ENCODE data around the gene DNAL4.
"Not testable (repeated sequence)": the region's sequence is repeated elsewhere in the genome, so short reads cannot be mapped to it uniquely, and the experiment has no call there.

Gene DNAL4

GRCh38 chr22:38805041-38805593 lies 11.2 kb upstream of the DNAL4 start:
- H3K9ac ChIP-seq (ENCODE audit: low read depth in 1 of 2, low read length in 2 of 2); H3K27me3 ChIP-seq (ENCODE audit: control insufficient read depth in 2 of 2, insufficient read depth in 2 of 2, low read length in 2 of 2); H3K9me3 ChIP-seq (ENCODE audit: control insufficient read depth in 2 of 2, low read length in 2 of 2); H3K27ac ChIP-seq (ENCODE audit: low read depth in 2 of 2, low read length in 2 of 2); H3K4me3 ChIP-seq (ENCODE audit: low read length in 2 of 2); H3K4me1 ChIP-seq (ENCODE audit: control insufficient read depth in 2 of 2, insufficient read depth in 2 of 2, low read length in 2 of 2); H3K36me3 ChIP-seq (ENCODE audit: control insufficient read depth in 2 of 2, insufficient read depth in 2 of 2, low read length in 2 of 2): not testable (repeated sequence)

GRCh38 chr22:38802671-38803121 lies 8.8 kb upstream of the DNAL4 start:
- Histone ChIP-seq H3K36me3 (ENCODE audit: control insufficient read depth in 2 of 2, insufficient read depth in 2 of 2, low read length in 2 of 2) (no peaks in the 10 kb centered on the region), H3K9ac (ENCODE audit: low read depth in 1 of 2, low read length in 2 of 2) (no peak overlapping the region), H3K4me3 (ENCODE audit: low read length in 2 of 2) (no peak overlapping the region), H3K4me1 (ENCODE audit: control insufficient read depth in 2 of 2, insufficient read depth in 2 of 2, low read length in 2 of 2) (no peaks in the 10 kb centered on the region), H3K27ac (ENCODE audit: low read depth in 2 of 2, low read length in 2 of 2) (no peak overlapping the region), H3K27me3 (ENCODE audit: control insufficient read depth in 2 of 2, insufficient read depth in 2 of 2, low read length in 2 of 2) (peaks cover 3 to 4% of the 10 kb centered on the region in 2 donors), H3K9me3 (ENCODE audit: control insufficient read depth in 2 of 2, low read length in 2 of 2) (peaks cover 0 to 2% of the 10 kb centered on the region in 2 donors)

GRCh38 chr22:38799265-38800002 lies 5.5 kb upstream of the DNAL4 start:
- H3K27me3 ChIP-seq (ENCODE audit: control insufficient read depth in 2 of 2, insufficient read depth in 2 of 2, low read length in 2 of 2): peaks cover 8 to 12% of the 10 kb centered on the region in 2 donors
- H3K4me3 ChIP-seq (ENCODE audit: low read length in 2 of 2): no peak overlapping the region
- peaks cover 0 to under 1% of the 10 kb centered on the region in 2 donors for H3K4me1 ChIP-seq (ENCODE audit: control insufficient read depth in 2 of 2, insufficient read depth in 2 of 2, low read length in 2 of 2)
- H3K36me3 ChIP-seq (ENCODE audit: control insufficient read depth in 2 of 2, insufficient read depth in 2 of 2, low read length in 2 of 2): no peaks in the 10 kb centered on the region
- no peak overlapping the region for H3K9ac ChIP-seq (ENCODE audit: low read depth in 1 of 2, low read length in 2 of 2)
- no peak overlapping the region for H3K27ac ChIP-seq (ENCODE audit: low read depth in 2 of 2, low read length in 2 of 2)
- H3K9me3 ChIP-seq (ENCODE audit: control insufficient read depth in 2 of 2, low read length in 2 of 2): peaks cover 0 to 2% of the 10 kb centered on the region in 2 donors

- Histone ChIP-seq H3K9ac (ENCODE audit: low read depth in 1 of 2, low read length in 2 of 2) (no peak overlapping the region), H3K9me3 (ENCODE audit: control insufficient read depth in 2 of 2, low read length in 2 of 2) (peaks cover 0 to 2% of the 10 kb centered on the region in 2 donors), H3K4me1 (ENCODE audit: control insufficient read depth in 2 of 2, insufficient read depth in 2 of 2, low read length in 2 of 2) (peaks cover 0 to 4% of the 10 kb centered on the region in 2 donors), H3K27ac (ENCODE audit: low read depth in 2 of 2, low read length in 2 of 2) (no peak overlapping the region), H3K36me3 (ENCODE audit: control insufficient read depth in 2 of 2, insufficient read depth in 2 of 2, low read length in 2 of 2) (no peaks in the 10 kb centered on the region), H3K4me3 (ENCODE audit: low read length in 2 of 2) (no peak overlapping the region), H3K27me3 (ENCODE audit: control insufficient read depth in 2 of 2, insufficient read depth in 2 of 2, low read length in 2 of 2) (peaks cover 8 to 12% of the 10 kb centered on the region in 2 donors)
These were observed 4.6 kb upstream of the DNAL4 start for GRCh38 chr22:38798496-38798895.

GRCh38 chr22:38796262-38796957 lies 2.5 kb upstream of the DNAL4 start:
- Histone ChIP-seq H3K27me3 (ENCODE audit: control insufficient read depth in 2 of 2, insufficient read depth in 2 of 2, low read length in 2 of 2) (peaks cover 8 to 12% of the 10 kb centered on the region in 2 donors), H3K36me3 (ENCODE audit: control insufficient read depth in 2 of 2, insufficient read depth in 2 of 2, low read length in 2 of 2) (no peaks in the 10 kb centered on the region), H3K27ac (ENCODE audit: low read depth in 2 of 2, low read length in 2 of 2) (no peak overlapping the region), H3K4me3 (ENCODE audit: low read length in 2 of 2) (no peak overlapping the region), H3K4me1 (ENCODE audit: control insufficient read depth in 2 of 2, insufficient read depth in 2 of 2, low read length in 2 of 2) (peaks cover 6 to 10% of the 10 kb centered on the region in 2 donors), H3K9ac (ENCODE audit: low read depth in 1 of 2, low read length in 2 of 2) (no peak overlapping the region), H3K9me3 (ENCODE audit: control insufficient read depth in 2 of 2, low read length in 2 of 2) (peaks cover 0 to 2% of the 10 kb centered on the region in 2 donors)

GRCh38 chr22:38795569-38795968 lies 1.6 kb upstream of the DNAL4 start:
- H3K4me1 ChIP-seq (ENCODE audit: control insufficient read depth in 2 of 2, insufficient read depth in 2 of 2, low read length in 2 of 2): peaks cover 6 to 10% of the 10 kb centered on the region in 2 donors
- no peak overlapping the region for H3K9ac ChIP-seq (ENCODE audit: low read depth in 1 of 2, low read length in 2 of 2)
- H3K9me3 ChIP-seq (ENCODE audit: control insufficient read depth in 2 of 2, low read length in 2 of 2): peaks cover 0 to 2% of the 10 kb centered on the region in 2 donors
- peaks cover 8 to 12% of the 10 kb centered on the region in 2 donors for H3K27me3 ChIP-seq (ENCODE audit: control insufficient read depth in 2 of 2, insufficient read depth in 2 of 2, low read length in 2 of 2)
- no peak overlapping the region for H3K27ac ChIP-seq (ENCODE audit: low read depth in 2 of 2, low read length in 2 of 2)
- no peak overlapping the region for H3K4me3 ChIP-seq (ENCODE audit: low read length in 2 of 2)
- peaks cover under 1% of the 10 kb centered on the region in 2 donors for H3K36me3 ChIP-seq (ENCODE audit: control insufficient read depth in 2 of 2, insufficient read depth in 2 of 2, low read length in 2 of 2)

DNA sequence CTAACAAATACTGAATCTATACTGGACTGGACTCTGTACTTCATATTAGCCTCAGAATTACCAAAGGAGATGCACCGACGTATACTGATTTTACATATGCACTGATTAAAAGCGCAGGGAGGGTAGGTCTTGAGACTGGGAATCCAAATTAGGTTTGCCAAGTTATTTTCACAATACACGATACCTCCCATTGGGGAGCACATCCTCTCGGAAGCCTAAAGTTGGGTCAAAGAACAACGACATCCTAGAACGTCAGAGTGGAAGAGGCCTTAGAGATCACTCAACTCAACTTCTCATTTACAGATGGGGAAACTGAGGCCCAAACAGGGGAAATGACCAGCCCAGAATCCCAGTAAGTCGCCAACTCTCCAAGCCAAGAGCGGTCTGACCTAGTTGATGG lies 626 bp downstream of the DNAL4 start:
- Histone ChIP-seq H3K27me3 (ENCODE audit: control insufficient read depth in 2 of 2, insufficient read depth in 2 of 2, low read length in 2 of 2) (peaks cover 8 to 12% of the 10 kb centered on the region in 2 donors), H3K9me3 (ENCODE audit: control insufficient read depth in 2 of 2, low read length in 2 of 2) (no peaks in the 10 kb centered on the region), H3K4me1 (ENCODE audit: control insufficient read depth in 2 of 2, insufficient read depth in 2 of 2, low read length in 2 of 2) (peaks cover 10% of the 10 kb centered on the region in 2 donors), H3K9ac (ENCODE audit: low read depth in 1 of 2, low read length in 2 of 2) (peak overlapping the region; percentile 56 to 58), H3K4me3 (ENCODE audit: low read length in 2 of 2) (peak overlapping the region; percentile 78 to 79), H3K36me3 (ENCODE audit: control insufficient read depth in 2 of 2, insufficient read depth in 2 of 2, low read length in 2 of 2) (peaks cover 7% of the 10 kb centered on the region in 2 donors), H3K27ac (ENCODE audit: low read depth in 2 of 2, low read length in 2 of 2) (peak overlapping the region; percentile 67 to 68)

- Histone ChIP-seq H3K9me3 (ENCODE audit: control insufficient read depth in 2 of 2, low read length in 2 of 2) (no peaks in the 10 kb centered on the region), H3K4me1 (ENCODE audit: control insufficient read depth in 2 of 2, insufficient read depth in 2 of 2, low read length in 2 of 2) (peaks cover 10 to 13% of the 10 kb centered on the region in 2 donors), H3K4me3 (ENCODE audit: low read length in 2 of 2) (peak overlapping the region; percentile 78 to 79), H3K27ac (ENCODE audit: low read depth in 2 of 2, low read length in 2 of 2) (no peak overlapping the region), H3K36me3 (ENCODE audit: control insufficient read depth in 2 of 2, insufficient read depth in 2 of 2, low read length in 2 of 2) (peaks cover 7% of the 10 kb centered on the region in 2 donors), H3K27me3 (ENCODE audit: control insufficient read depth in 2 of 2, insufficient read depth in 2 of 2, low read length in 2 of 2) (peaks cover 6 to 8% of the 10 kb centered on the region in 2 donors), H3K9ac (ENCODE audit: low read depth in 1 of 2, low read length in 2 of 2) (no peak overlapping the region)
These were observed 1.1 kb downstream of the DNAL4 start for GRCh38 chr22:38792833-38793232.

- H3K27ac ChIP-seq (ENCODE audit: low read depth in 2 of 2, low read length in 2 of 2): no peak overlapping the region
- peaks cover 10 to 14% of the 10 kb centered on the region in 2 donors for H3K4me1 ChIP-seq (ENCODE audit: control insufficient read depth in 2 of 2, insufficient read depth in 2 of 2, low read length in 2 of 2)
- no peaks in the 10 kb centered on the region for H3K9me3 ChIP-seq (ENCODE audit: control insufficient read depth in 2 of 2, low read length in 2 of 2)
- H3K36me3 ChIP-seq (ENCODE audit: control insufficient read depth in 2 of 2, insufficient read depth in 2 of 2, low read length in 2 of 2): peaks cover 7% of the 10 kb centered on the region in 2 donors
- H3K27me3 ChIP-seq (ENCODE audit: control insufficient read depth in 2 of 2, insufficient read depth in 2 of 2, low read length in 2 of 2): no peaks in the 10 kb centered on the region
- H3K9ac ChIP-seq (ENCODE audit: low read depth in 1 of 2, low read length in 2 of 2): no peak overlapping the region
- no peak overlapping the region for H3K4me3 ChIP-seq (ENCODE audit: low read length in 2 of 2)
These were observed 4.3 kb downstream of the DNAL4 start for GRCh38 chr22:38789606-38790005.

GRCh38 chr22:38788846-38789245 lies 5.1 kb downstream of the DNAL4 start:
- Histone ChIP-seq H3K27ac (ENCODE audit: low read depth in 2 of 2, low read length in 2 of 2) (peak overlapping the region; percentile 27 to 46), H3K4me3 (ENCODE audit: low read length in 2 of 2) (no peak overlapping the region), H3K9ac (ENCODE audit: low read depth in 1 of 2, low read length in 2 of 2) (no peak overlapping the region), H3K4me1 (ENCODE audit: control insufficient read depth in 2 of 2, insufficient read depth in 2 of 2, low read length in 2 of 2) (peaks cover 7 to 14% of the 10 kb centered on the region in 2 donors), H3K36me3 (ENCODE audit: control insufficient read depth in 2 of 2, insufficient read depth in 2 of 2, low read length in 2 of 2) (peaks cover 7% of the 10 kb centered on the region in 2 donors), H3K9me3 (ENCODE audit: control insufficient read depth in 2 of 2, low read length in 2 of 2) (no peaks in the 10 kb centered on the region), H3K27me3 (ENCODE audit: control insufficient read depth in 2 of 2, insufficient read depth in 2 of 2, low read length in 2 of 2) (no peaks in the 10 kb centered on the region)
